Colonic mucosa (tissue), 4 donors: Measurements from ENCODE around the gene SLC2A13. TPM values are rescaled to one million over a fixed set of nuclear protein-coding genes. Genes with fewer than 3 reads are reported as not detected.
A peak's percentile ranks its signal among the peaks of the same experiment; 100 is the strongest.

ENCODE experiments used
- DNase-seq: peaks from one replicate; pipeline ENCODE4 v3.0.0-alpha.2; 2020
- H3K27ac ChIP-seq: fragments of 200-600 bp; one replicate; pipeline ENCODE4 v1.8.0; 2021
- H3K27me3 ChIP-seq: fragments of 200-600 bp; one replicate; pipeline ENCODE4 v1.8.0; 2021
- H3K36me3 ChIP-seq: fragments of 200-600 bp; one replicate; pipeline ENCODE4 v1.8.0; 2021
- H3K4me1 ChIP-seq: fragments of 200-600 bp; one replicate; pipeline ENCODE4 v1.8.0; 2021; ENCODE audit warnings: mild to moderate bottlenecking
- H3K4me3 ChIP-seq: fragments of 200-600 bp; one replicate; pipeline ENCODE4 v1.8.0; 2021
- H3K9ac ChIP-seq, 2 donors: one replicate each; pipeline ENCODE4 v1.7.0; 2013; ENCODE audit warnings: control low read depth in 2 of 2, low read depth in 2 of 2, low read length in 2 of 2
- H3K9me3 ChIP-seq: fragments of 200-600 bp; one replicate; pipeline ENCODE4 v1.8.0; 2021
- CTCF ChIP-seq: fragments of 200-600 bp; IDR thresholded peaks from one replicate; pipeline ENCODE4 v1.8.0; 2022; ENCODE audit warnings: antibody characterized with exemption, mild to moderate bottlenecking
- intact Hi-C: fragments of 100-400 bp; cut with DNase I; formaldehyde crosslinking; loops from one replicate; pipeline ENCODE4 v1.14.1; 2022
- total RNA-seq, 2 donors: library from RNA; stranded (reverse); fragmentation: NEBNext Ultra II Directional in 1 of 2; extraction: Animal tissue kit (Norgen Biotek cat#: 25700) in 1 of 2; gene quantifications; one replicate each; pipeline ENCODE4 v1.2.1, GENCODE V29; 2021
- donor health status: healthy.
- donor health status: DM: no; HTN: no; CAD: no.
- donor health status: DM: no; HTN: no; CAD: no.

Gene SLC2A13
- total RNA-seq = 10 to 100 TPM; 19.2 to 39.0 TPM

GRCh38 chr12:40105515-40106201 lies at the start of gene SLC2A13:
TSS of gene SLC2A13 (minus strand) at chr12:40106081. CDS start at chr12:40105808, 273 bp downstream.
- Histone ChIP-seq H3K27me3 (no peaks in the 10 kb centered on the region), H3K36me3 (no peaks in the 10 kb centered on the region), H3K27ac (peak within 1 kb of the TSS; percentile 84), H3K4me3 (peak within 1 kb of the TSS; percentile 87), H3K9me3 (no peaks in the 10 kb centered on the region), H3K9ac (peak within 1 kb of the TSS; percentile 77 to 92), H3K4me1 (peaks cover 4% of the 10 kb centered on the region)
- peak; percentile 85 for DNase-seq
- intact Hi-C loops = loop anchor here (2.0 to 5.0 kb wide), 2 partner anchors 95 to 338 kb away; no protein-coding TSS in a partner anchor
- TF ChIP-seq CTCF = no peak

- H3K36me3 ChIP-seq = no peaks in the 10 kb centered on the region
- DNase-seq = no peak
- no peak overlapping the region for H3K4me3 ChIP-seq
- H3K27me3 ChIP-seq = no peaks in the 10 kb centered on the region
- H3K4me1 ChIP-seq = no peaks in the 10 kb centered on the region
- H3K9me3 ChIP-seq = no peaks in the 10 kb centered on the region
- intact Hi-C loops = loop anchor here (10.0 kb wide), 2 partner anchors 70 to 170 kb away; partner anchors contain the start of gene LRRK2
- no peak for TF ChIP-seq CTCF
- H3K9ac ChIP-seq = no peak overlapping the region
- no peak overlapping the region for H3K27ac ChIP-seq
Observed at GRCh38 chr12:40154381-40154780, 48.5 kb upstream of the SLC2A13 start.

GRCh38 chr12:40153432-40153831 lies 47.6 kb upstream of the SLC2A13 start:
- intact Hi-C loops = loop anchor here (10.0 kb wide), 2 partner anchors 71 to 171 kb away; partner anchors contain the start of gene LRRK2

GRCh38 chr12:40152783-40153383 lies 47.0 kb upstream of the SLC2A13 start:
- H3K9me3 ChIP-seq = no peaks in the 10 kb centered on the region
- peak; percentile 56 for DNase-seq
- H3K27ac ChIP-seq = no peak overlapping the region
- no peaks in the 10 kb centered on the region for H3K36me3 ChIP-seq
- H3K4me1 ChIP-seq = no peaks in the 10 kb centered on the region
- H3K4me3 ChIP-seq = no peak overlapping the region
- intact Hi-C loops = loop anchor here (10.0 kb wide), 2 partner anchors 72 to 172 kb away; partner anchors contain the start of gene LRRK2
- peak; percentile 75 for TF ChIP-seq CTCF
- no peak overlapping the region for H3K9ac ChIP-seq
- H3K27me3 ChIP-seq = no peaks in the 10 kb centered on the region

More at GRCh38 chr12:40153432-40153831, 47.6 kb upstream of the SLC2A13 start:
- no peak for DNase-seq
- no peak for TF ChIP-seq CTCF
- H3K36me3 ChIP-seq = no peaks in the 10 kb centered on the region
- H3K4me1 ChIP-seq = no peaks in the 10 kb centered on the region
- no peak overlapping the region for H3K4me3 ChIP-seq
- H3K27me3 ChIP-seq = no peaks in the 10 kb centered on the region
- no peak overlapping the region for H3K27ac ChIP-seq
- no peak overlapping the region for H3K9ac ChIP-seq
- H3K9me3 ChIP-seq = no peaks in the 10 kb centered on the region

GRCh38 chr12:40149673-40150260 lies 43.9 kb upstream of the SLC2A13 start:
- Histone ChIP-seq H3K4me3 (no peak overlapping the region), H3K4me1 (no peaks in the 10 kb centered on the region), H3K9me3 (no peaks in the 10 kb centered on the region), H3K27me3 (no peaks in the 10 kb centered on the region), H3K27ac (no peak overlapping the region), H3K9ac (no peak overlapping the region), H3K36me3 (no peaks in the 10 kb centered on the region)
- intact Hi-C loops = loop anchor here (10.0 kb wide), 2 partner anchors 75 to 175 kb away; partner anchors contain the start of gene LRRK2
- peak; percentile 23 for DNase-seq
- no peak for TF ChIP-seq CTCF
